HepG2 (cell line): ENCODE measurements around the gene DGAT2. TPM values are rescaled to one million over a fixed set of nuclear protein-coding genes. Genes with fewer than 3 reads are reported as not detected.
A peak's percentile ranks its signal among the peaks of the same experiment; 100 is the strongest.

ENCODE experiments used
- ATAC-seq: fragments of 200-7000 bp; cut with Tn5 transposase; 3 replicates; pipeline ENCODE4 v1.9.1; 2020; ENCODE audit warnings: mild to moderate bottlenecking, moderate library complexity
- BruUV-seq: library from RNA; stranded (reverse); fragments of 400-500 nt; replicated peaks from 2 replicates; lab custom pipeline; 2021; lab: Mats Ljungman, UMichigan
- CTCF ChIA-PET: fragments of 300-600 bp; formaldehyde crosslinking; extraction: SDS; loops from one replicate; lab custom pipeline; 2021; ENCODE audit warnings: low total read pairs, inconsistent platforms, low intra/inter-chr PET ratio; lab: Yijun Ruan, JAX
- POLR2A ChIA-PET: fragments of 350-600 bp; sonication (Branson Sonifier 250); formaldehyde crosslinking; loops from one replicate; lab custom pipeline; 2020; ENCODE audit warnings: antibody characterized with exemption, inconsistent platforms; lab: Yijun Ruan, JAX
- DNase-seq: peaks from one replicate; pipeline ENCODE4 v3.0.0-alpha.2; 2015; ENCODE audit warnings: low spot score
- FAIRE-seq: peaks from 3 replicates; lab custom pipeline; 2011; peaks lifted over from hg19 to GRCh38; lab: Jason Lieb, UNC
- H2AFZ ChIP-seq: one replicate; pipeline ENCODE4 v1.6.1; 2011; ENCODE audit warnings: low read length, inconsistent platforms
- H3K27ac ChIP-seq: fragments of 300-600 bp; 3 replicates; pipeline ENCODE4 v1.8.0; 2011; ENCODE audit warnings: mixed run types, mild to moderate bottlenecking, mixed read lengths, low read length, inconsistent platforms; ENCODE audit not compliant: insufficient read depth; ENCODE audit errors: extremely low read length
- H3K27me3 ChIP-seq, 2 experiments: fragments of 200-600 bp in 1 of 2; 2 replicates in 1 of 2; 3 replicates in 1 of 2; pipeline versions ENCODE4 v1.6.0 to v1.8.0; 2011; ENCODE audit warnings: low read length in 2 of 2, mild to moderate bottlenecking in 2 of 2, moderate library complexity in 2 of 2, inconsistent platforms in 1 of 2; ENCODE audit not compliant: insufficient read depth in 2 of 2, control insufficient read depth in 1 of 2
- H3K36me3 ChIP-seq, 2 experiments: fragments of 200-600 bp in 1 of 2; replicated peaks in 1 of 2; 2 replicates in 1 of 2; 3 replicates in 1 of 2; pipeline versions ENCODE4 v1.5.1 to v1.8.0; 2011; ENCODE audit warnings: low read length in 2 of 2, inconsistent platforms in 1 of 2; ENCODE audit not compliant: insufficient read depth in 2 of 2, control insufficient read depth in 1 of 2
- H3K4me1 ChIP-seq: 2 replicates; pipeline ENCODE4 v1.5.1; 2012; ENCODE audit warnings: low read length, inconsistent platforms; ENCODE audit not compliant: insufficient read depth
- H3K4me2 ChIP-seq: 2 replicates; pipeline ENCODE4 v1.6.0; 2011; ENCODE audit warnings: low read depth, low read length, inconsistent platforms
- H3K4me3 ChIP-seq, 3 experiments: fragments of 200-600 bp in 1 of 3; sonication (generic), shearing (Covaris generic) in 1 of 3; replicated peaks in 1 of 3; 2 replicates each; pipeline ENCODE4 v1.5.1; 2011 to 2016; ENCODE audit warnings: low read length in 3 of 3, inconsistent platforms in 2 of 3, low read depth in 2 of 3, mild to moderate bottlenecking in 2 of 3, control low read depth in 1 of 3, mixed read lengths in 1 of 3; ENCODE audit not compliant: insufficient read depth in 1 of 3
- H3K79me2 ChIP-seq: one replicate; pipeline ENCODE4 v1.6.1; 2011; ENCODE audit warnings: low read length, inconsistent platforms; ENCODE audit not compliant: insufficient read depth
- H3K9ac ChIP-seq: 2 replicates; pipeline ENCODE4 v1.6.0; 2011; ENCODE audit warnings: mild to moderate bottlenecking, low read depth, low read length, inconsistent platforms; ENCODE audit not compliant: insufficient read depth
- H3K9me3 ChIP-seq: 2 replicates; pipeline ENCODE4 v1.5.1; 2012; ENCODE audit warnings: mild to moderate bottlenecking, low read length
- H4K20me1 ChIP-seq: 2 replicates; pipeline ENCODE4 v1.6.0; 2011; ENCODE audit warnings: inconsistent platforms, mild to moderate bottlenecking, low read length, moderate library complexity; ENCODE audit not compliant: insufficient read depth
- ATAD3A ChIP-seq: sonication (generic); formaldehyde crosslinking; IDR thresholded peaks from 2 replicates; pipeline ENCODE4 v1.4.0; 2020; ENCODE audit warnings: missing genetic modification reagents
- ATM ChIP-seq: fragments of 450-650 bp; IDR thresholded peaks from 2 replicates; pipeline ENCODE4 v1.7.1; 2017; ENCODE audit warnings: mild to moderate bottlenecking, borderline replicate concordance
- HNRNPL ChIP-seq: fragments of 200-400 bp; formaldehyde crosslinking; IDR thresholded peaks from 2 replicates; pipeline ENCODE4 v1.6.1; 2017; ENCODE audit warnings: mild to moderate bottlenecking, low read depth, low read length
- ISX ChIP-seq: sonication (generic); formaldehyde crosslinking; conservative IDR thresholded peaks from 2 replicates; pipeline ENCODE4 v1.5.0; 2020; ENCODE audit warnings: missing genetic modification reagents
- KDM5A ChIP-seq: fragments of 200-600 bp; sonication (generic); IDR thresholded peaks from 2 replicates; pipeline ENCODE4 v1.7.0; 2018; ENCODE audit warnings: antibody characterized with exemption, mild to moderate bottlenecking, low read length, borderline replicate concordance
- MLLT10 ChIP-seq: sonication (generic); formaldehyde crosslinking; IDR thresholded peaks from 2 replicates; pipeline ENCODE4 v1.4.0; 2020; ENCODE audit warnings: missing genetic modification reagents
- NFATC3 ChIP-seq: sonication (generic); formaldehyde crosslinking; IDR thresholded peaks from 2 replicates; pipeline ENCODE4 v1.5.1; 2020; ENCODE audit warnings: mild to moderate bottlenecking, missing genetic modification reagents
- NRL ChIP-seq: sonication (generic); formaldehyde crosslinking; IDR thresholded peaks from 2 replicates; pipeline ENCODE4 v1.5.0; 2020; ENCODE audit warnings: missing genetic modification reagents, mild to moderate bottlenecking, moderate library complexity, borderline replicate concordance
- SRF ChIP-seq: IDR thresholded peaks from 2 replicates; pipeline ENCODE4 v1.6.1; 2011; ENCODE audit warnings: mild to moderate bottlenecking, low read depth, low read length, moderate library complexity
- ZNF205 ChIP-seq: IDR thresholded peaks from 2 replicates; pipeline ENCODE4 v1.6.1; 2018; ENCODE audit warnings: missing biosample characterization, missing genetic modification reagents
- ZNF235 ChIP-seq: sonication (generic); formaldehyde crosslinking; IDR thresholded peaks from 2 replicates; pipeline ENCODE4 v1.8.1; 2023; ENCODE audit warnings: mild to moderate bottlenecking, missing genetic modification reagents, borderline replicate concordance
- ZNF549 ChIP-seq: sonication (generic); formaldehyde crosslinking; IDR thresholded peaks from 2 replicates; pipeline ENCODE4 v1.5.0; 2020; ENCODE audit warnings: missing genetic modification reagents
- WGBS: methylation state at CpG from one replicate; pipeline ENCODE4 v1.1.6; 2017; ENCODE audit warnings: low lambda C conversion rate; 5-methylcytosine and 5-hydroxymethylcytosine counted together
- in situ Hi-C: cut with HindIII; loops from 2 replicates; pipeline ENCODE4 v1.10.0; 2017; ENCODE audit warnings: low pct_unique_long_range_greater_than_20kb; ENCODE audit not compliant: extremely low pct_ligation_motif_present
- intact Hi-C: fragments of 100-400 bp; cut with micrococcal nuclease; formaldehyde crosslinking; loops from one replicate; pipeline ENCODE4 v1.10.0; 2022; ENCODE audit not compliant: unreplicated experiment
- polyA plus RNA-seq, 8 experiments: library from polyadenylated mRNA; depleted of rRNA in 3 of 8; stranded (reverse) in 7 of 8; unstranded in 1 of 8; fragments of >200 nt; fragmentation: Illumina TruSeq in 4 of 8; extraction: Trizol in 4 of 8; gene quantifications; 2 replicates each; pipeline versions ENCODE4 v1.2.1 to v1.2.3, GENCODE V29; 2011 to 2016; ENCODE audit warnings: low read depth in 4 of 8, missing spikeins in 1 of 8, mixed read lengths in 1 of 8; ENCODE audit not compliant: insufficient read depth in 1 of 8
- total RNA-seq, 5 experiments: library from RNA; depleted of rRNA; stranded (reverse); fragments of >200 nt; fragmentation: Illumina TruSeq; extraction: Trizol; gene quantifications; 2 replicates each; pipeline ENCODE4 v1.2.3, GENCODE V29; 2016; ENCODE audit warnings: low read depth in 1 of 5
- TF ChIP-seq, protein P1 (sequence below): sonication (generic); formaldehyde crosslinking; IDR thresholded peaks from 2 replicates; pipeline ENCODE4 v1.5.0; 2020; ENCODE audit warnings: missing genetic modification reagents, mild to moderate bottlenecking, borderline replicate concordance
- TF ChIP-seq, protein P2 (sequence below): sonication (generic); formaldehyde crosslinking; IDR thresholded peaks from 2 replicates; pipeline ENCODE4 v1.5.0; 2020; ENCODE audit warnings: mild to moderate bottlenecking, missing genetic modification reagents

The DGAT2 gene
- total and polyA plus RNA-seq, 2 of the 13 experiments (the other 11 are each of a cell fraction or from before 2014, with no cell fraction given) = 39.0 to 65.6 TPM

DNA sequence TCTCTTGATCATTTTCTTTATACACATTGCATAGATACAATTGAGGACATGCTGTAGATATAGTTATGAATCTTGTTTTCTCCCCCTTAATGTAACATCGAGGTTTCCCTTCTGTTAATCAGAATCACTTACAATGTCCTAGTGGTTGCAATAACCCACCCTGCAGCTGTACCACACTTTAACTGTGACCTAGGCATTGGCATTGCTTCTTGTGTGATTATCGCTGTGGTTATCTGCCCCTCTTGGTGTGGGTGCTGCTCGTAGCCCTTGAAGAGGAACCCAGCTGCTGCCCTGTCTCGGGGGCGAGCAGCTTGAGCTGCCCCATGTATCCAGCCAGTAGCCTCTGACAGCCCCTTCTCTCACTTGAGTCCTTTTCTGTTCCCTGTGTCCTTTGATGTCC, 1.5 kb downstream of the DGAT2 start:
- Histone ChIP-seq H3K9ac (peak overlapping the region; percentile 38; the same call in 1 of the 2 replicates), H3K9me3 (no peaks in the 10 kb centered on the region), H3K79me2 (peaks cover 35% of the 10 kb centered on the region), H3K27me3 (no peaks in the 10 kb centered on the region), H3K4me3 (peak overlapping the region; percentile 29 to 81 (median 80)), H2AFZ (no peak overlapping the region), H3K4me1 (peaks cover 62% of the 10 kb centered on the region), H3K27ac (no peak overlapping the region), H4K20me1 (no peaks in the 10 kb centered on the region), H3K4me2 (peak overlapping the region; percentile 95), H3K36me3 (peaks cover 0 to under 1% of the 10 kb centered on the region in 2 experiments; a peak in 1 of 5 replicates)
- intact Hi-C loops (no loop called here), in situ Hi-C loops (no loop called here)
- FAIRE-seq (no peak), DNase-seq (no peak), ATAC-seq (no peak)
- ChIA-PET POLR2A (interaction anchor here (1.8 to 4.1 kb wide), 6 partner anchors 10 to 49 kb away, joined by 5 to 62 read pairs (median 9); no protein-coding TSS in a partner anchor), CTCF (no interaction called here)
- TF ChIP-seq ZNF205 (no peak), NRL (CRISPR knock-in tag) (no peak), KDM5A (no peak)
- TF ChIP-seq, protein P1, sequence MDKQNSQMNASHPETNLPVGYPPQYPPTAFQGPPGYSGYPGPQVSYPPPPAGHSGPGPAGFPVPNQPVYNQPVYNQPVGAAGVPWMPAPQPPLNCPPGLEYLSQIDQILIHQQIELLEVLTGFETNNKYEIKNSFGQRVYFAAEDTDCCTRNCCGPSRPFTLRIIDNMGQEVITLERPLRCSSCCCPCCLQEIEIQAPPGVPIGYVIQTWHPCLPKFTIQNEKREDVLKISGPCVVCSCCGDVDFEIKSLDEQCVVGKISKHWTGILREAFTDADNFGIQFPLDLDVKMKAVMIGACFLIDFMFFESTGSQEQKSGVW (CRISPR knock-in tag) = no peak
- 47% methylated on average over 5 of the region's 5 CpGs for WGBS
- TSS peak; percentile 45 for BruUV-seq

DNA sequence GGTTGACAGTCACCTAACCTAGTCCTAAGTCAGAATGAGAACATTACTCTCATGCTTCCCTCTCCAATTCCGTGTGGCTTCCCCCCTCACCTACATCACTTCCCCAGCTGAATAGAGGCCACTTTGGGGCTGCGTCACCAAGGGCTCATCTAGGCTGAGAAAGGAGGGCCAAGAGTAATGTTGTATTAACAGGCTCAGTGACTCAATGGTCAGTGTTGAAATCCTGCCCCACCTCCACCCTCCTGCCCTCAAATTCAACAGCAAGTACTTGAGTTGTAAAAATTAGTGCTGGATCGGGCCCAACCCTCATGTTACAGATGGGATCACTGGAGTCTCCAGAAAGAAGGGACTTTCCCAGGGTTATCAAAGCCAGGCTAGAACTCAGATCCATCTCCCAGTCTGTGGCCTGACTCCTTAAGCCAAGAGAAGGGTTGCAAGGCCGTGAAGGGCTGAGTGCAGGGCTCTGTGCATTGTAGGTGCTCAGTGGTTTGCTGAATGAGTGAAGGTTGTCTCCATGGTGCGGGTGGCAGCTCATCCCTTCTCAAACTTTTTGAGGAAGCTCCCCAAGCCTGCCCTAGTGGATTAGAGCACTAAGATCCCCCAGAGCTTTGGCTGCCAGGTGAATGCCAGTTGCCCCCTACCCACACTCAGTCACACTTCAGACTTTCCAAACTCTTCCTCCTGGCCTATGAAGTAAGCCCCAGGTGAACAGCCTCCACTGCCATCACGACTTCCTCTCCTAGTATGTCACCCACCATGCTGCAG, 3.2 kb downstream of the DGAT2 start:
- Histone ChIP-seq H3K9me3 (no peaks in the 10 kb centered on the region), H3K4me2 (no peak overlapping the region), H3K9ac (no peak overlapping the region), H3K4me1 (peaks cover 51% of the 10 kb centered on the region), H2AFZ (no peak overlapping the region), H3K27me3 (no peaks in the 10 kb centered on the region), H3K79me2 (peaks cover 35% of the 10 kb centered on the region), H4K20me1 (no peaks in the 10 kb centered on the region), H3K36me3 (peaks cover 0 to 14% of the 10 kb centered on the region in 2 experiments; a peak in 2 of 5 replicates), H3K4me3 (no peak overlapping the region), H3K27ac (no peak overlapping the region)
- FAIRE-seq (no peak), ATAC-seq (no peak), DNase-seq (no peak)
- no TSS peak for BruUV-seq
- WGBS = 84% methylated on average over 5 of the region's 6 CpGs
- in situ Hi-C loops (no loop called here), intact Hi-C loops (no loop called here)
- ChIA-PET CTCF (no interaction called here), POLR2A (interaction anchor here (3.3 to 4.1 kb wide), 2 partner anchors 13 to 50 kb away, joined by 20 to 62 read pairs; no protein-coding TSS in a partner anchor)
- TF ChIP-seq NFATC3 (CRISPR knock-in tag) (no peak), SRF (no peak), ISX (no peak), ZNF549 (CRISPR knock-in tag) (no peak), ATM (no peak), ATAD3A (no peak), HNRNPL (no peak), ZNF235 (CRISPR knock-in tag) (no peak), MLLT10 (no peak)
- TF ChIP-seq, protein P2, sequence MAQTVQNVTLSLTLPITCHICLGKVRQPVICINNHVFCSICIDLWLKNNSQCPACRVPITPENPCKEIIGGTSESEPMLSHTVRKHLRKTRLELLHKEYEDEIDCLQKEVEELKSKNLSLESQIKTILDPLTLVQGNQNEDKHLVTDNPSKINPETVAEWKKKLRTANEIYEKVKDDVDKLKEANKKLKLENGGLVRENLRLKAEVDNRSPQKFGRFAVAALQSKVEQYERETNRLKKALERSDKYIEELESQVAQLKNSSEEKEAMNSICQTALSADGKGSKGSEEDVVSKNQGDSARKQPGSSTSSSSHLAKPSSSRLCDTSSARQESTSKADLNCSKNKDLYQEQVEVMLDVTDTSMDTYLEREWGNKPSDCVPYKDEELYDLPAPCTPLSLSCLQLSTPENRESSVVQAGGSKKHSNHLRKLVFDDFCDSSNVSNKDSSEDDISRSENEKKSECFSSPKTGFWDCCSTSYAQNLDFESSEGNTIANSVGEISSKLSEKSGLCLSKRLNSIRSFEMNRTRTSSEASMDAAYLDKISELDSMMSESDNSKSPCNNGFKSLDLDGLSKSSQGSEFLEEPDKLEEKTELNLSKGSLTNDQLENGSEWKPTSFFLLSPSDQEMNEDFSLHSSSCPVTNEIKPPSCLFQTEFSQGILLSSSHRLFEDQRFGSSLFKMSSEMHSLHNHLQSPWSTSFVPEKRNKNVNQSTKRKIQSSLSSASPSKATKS (CRISPR knock-in tag) = no peak
